GM21367 (cell line): Measurements from ENCODE around the gene SLC12A9.
"Not testable (repeated sequence)": the region's sequence is repeated elsewhere in the genome, so short reads cannot be mapped to it uniquely, and the experiment has no call there.

Experiments used
- ATAC-seq: cut with Tn5 transposase; IDR thresholded peaks from one replicate; pipeline ENCODE4 v1.9.1; 2021; ENCODE audit not compliant: unreplicated experiment

Gene SLC12A9

GRCh38 chr7:100825751-100826513 lies 26.6 kb upstream of the SLC12A9 start:
- no peak for ATAC-seq

DNA sequence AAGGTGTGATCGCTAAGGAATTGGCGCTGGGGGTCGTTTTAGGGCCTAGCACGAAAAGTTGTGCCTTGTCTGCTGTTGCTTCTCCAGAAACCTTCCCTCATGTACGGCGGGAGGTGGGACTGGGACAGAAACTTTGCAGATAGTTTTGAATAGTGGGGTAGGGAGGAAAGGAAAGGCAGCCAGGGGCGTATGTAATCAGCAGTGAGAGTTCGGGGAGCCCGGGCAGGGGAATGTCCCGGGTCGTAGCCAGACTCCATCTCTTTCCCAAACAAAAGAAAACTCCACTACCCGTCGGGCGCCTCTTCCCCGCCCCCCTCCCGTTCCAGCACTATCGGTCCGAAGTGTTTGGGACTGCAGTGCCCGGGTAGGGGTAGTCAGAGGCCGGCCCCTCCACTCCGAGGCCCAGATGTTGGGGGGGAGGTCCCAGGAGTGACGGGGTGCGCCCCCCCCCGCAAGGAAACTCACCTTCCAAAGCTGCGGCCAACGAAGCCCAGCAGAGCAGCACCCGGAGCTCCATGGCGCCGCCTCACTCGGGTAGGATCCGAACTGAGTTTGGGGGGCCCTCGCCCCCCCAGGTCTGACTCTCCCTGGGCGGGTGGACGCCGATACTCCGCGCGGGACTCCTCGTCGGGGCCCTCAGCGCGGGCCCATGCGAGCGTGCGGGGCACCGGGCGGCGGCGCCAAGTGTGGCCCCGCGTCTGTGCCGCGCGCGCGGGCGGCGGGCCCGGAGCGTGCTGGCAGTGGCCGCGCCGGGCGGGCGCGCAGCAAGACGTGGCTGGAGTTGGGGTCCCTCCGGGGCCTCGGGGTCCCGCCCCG lies 25.8 kb upstream of the SLC12A9 start:
- no peak for ATAC-seq

DNA sequence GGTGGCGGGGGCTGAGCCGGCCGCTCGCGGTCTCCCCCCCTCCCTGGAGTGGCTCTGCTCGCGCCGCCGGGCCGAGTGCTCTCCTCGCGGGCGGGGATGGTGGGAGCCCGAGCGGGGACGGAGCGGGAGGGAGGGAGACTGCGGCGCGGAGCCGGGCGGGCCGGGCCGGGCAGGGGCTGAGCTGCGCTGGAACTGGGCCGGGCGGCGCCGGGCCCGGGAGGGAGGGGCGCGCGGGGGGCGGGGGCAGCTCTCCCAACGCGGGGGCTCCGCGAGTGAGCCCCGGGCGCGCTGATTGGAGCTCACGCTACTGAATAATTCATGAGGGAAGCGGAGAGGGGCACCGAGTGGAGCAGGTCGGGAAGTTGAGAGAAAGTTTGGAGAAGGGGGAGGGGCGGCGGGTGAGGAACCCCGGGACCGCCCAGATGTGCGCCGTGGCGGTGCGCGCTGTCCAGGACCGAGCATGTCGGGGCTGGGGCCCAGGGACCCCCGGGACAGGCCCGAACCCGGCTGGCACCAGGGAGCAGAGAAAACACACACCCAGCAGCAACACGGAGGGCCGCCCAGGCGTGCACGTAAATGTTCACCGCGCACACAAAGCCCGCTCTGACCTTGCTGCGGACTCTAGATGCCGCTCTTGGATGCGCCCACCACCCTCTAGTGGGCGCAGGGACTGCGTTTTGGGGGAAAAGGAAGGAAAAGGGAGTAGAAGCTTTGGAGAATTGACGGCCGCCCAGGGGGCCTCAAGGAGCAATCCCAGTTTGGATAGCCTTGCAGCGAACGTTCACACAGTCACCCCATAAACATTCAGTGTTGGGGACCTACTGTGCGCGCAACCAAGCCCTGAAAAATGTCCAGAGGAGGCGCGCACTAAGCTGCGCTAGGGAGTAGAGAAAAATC lies 24.9 kb upstream of the SLC12A9 start, which contains the start of gene EPHB4:
Gene EPHB4, minus strand, starts transcription at position 194 of the 897 bp plus-strand sequence. CDS start 493 bp downstream, outside the sequence.
- no peak for ATAC-seq

- no peak for ATAC-seq
Observed at GRCh38 chr7:100829150-100829716, 23.3 kb upstream of the SLC12A9 start.

DNA sequence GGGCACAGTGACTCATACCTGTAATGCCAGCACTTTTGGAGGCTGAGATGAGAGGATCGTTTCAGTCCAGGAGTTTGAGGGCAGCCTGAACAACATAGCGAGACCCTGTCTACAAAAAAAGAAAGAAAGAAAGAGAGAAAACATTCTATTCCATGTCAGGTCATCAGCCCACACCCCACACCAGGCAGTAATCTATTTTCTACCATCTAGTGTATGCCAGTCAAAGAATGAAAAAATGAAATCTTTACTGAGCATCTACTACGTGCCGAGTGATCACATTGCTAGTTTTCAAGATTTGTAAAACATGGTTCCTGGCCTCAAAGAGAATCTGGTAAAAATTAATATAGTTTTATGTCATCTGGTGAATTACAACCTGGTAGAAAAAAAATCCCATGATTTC lies 22.1 kb upstream of the SLC12A9 start:
- ATAC-seq: no peak

GRCh38 chr7:100832281-100832633 lies 20.3 kb upstream of the SLC12A9 start:
- ATAC-seq: no peak

DNA sequence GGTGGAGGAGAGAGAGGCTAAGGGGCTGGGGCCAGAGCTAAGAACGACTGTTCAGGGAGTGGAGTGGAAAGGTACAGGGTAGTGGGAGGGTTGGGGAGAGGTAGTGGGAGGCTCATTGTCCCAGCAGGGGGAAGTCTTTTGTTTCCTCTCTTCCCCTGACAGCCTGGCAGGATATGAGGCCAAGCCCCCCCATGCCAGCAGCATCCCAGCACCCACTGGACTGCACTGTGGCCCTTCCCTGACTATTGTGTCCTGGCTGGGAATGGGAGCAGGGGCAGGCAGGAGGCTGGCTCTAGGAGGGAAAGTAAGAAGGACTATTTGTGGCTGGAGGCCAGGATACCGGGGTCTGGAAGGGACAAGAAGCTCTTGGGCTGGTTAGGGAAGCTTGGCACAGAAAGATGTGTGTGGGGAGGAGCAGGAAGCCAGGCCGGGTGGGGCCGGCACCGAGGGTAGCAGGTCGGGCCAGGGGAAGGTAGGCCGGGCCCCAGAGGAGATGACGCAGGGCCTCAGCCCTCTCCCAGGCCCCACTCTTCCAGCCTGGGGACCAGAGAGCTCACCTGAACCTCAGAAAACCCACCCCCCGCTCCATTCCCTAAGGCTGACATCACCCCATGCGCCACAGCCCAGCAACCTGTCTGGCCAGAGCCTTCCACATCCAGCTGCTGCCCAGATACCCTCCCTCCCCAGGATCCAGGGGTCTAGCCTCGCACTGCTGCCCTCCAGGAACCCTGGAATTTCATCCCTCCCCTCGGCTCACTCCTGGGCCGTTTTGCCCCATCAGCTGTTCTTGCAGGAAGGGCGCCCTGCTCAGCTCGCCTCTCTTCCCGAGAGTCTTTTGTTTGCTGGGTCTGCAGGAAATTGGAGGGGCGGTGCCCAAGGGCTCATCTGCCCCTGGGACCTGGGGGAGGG lies 16.4 kb upstream of the SLC12A9 start:
- ATAC-seq: no peak

- ATAC-seq: no peak
Observed at GRCh38 chr7:100836812-100837098, 15.8 kb upstream of the SLC12A9 start.

DNA sequence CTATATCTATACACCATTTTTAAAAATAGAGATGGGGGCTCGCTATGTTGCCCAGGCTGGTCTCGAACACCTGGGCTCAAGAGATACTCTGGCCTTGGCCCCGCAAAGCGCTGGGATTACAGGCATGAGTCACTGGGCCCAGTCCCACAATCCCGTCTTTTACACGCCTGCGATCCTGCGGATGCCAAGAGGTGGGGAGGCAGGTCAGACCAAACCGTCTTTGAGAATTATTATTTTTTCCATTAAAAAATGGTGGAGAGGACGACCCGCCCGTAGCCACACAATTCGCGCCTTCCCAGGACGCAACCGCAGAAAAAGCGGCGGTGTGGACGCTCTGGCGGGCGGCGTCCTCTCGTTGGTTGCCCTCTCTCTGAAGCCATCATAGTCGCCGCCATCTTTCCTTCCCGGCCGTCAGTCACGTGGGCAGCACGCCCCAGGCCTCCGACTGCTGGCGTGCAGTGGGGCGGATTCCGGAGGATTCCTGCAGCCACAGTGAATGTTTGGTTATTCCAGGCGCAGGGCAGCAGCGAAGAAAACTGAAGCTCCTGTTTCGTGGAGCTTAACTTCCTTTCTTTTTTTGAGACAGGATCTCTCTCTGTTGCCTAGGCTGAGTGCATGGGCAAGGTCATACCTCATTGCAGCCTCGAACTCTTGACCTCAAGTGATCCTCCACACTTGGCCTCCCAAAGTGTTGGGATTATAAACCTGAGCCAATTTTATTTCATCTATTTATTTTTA lies 15.2 kb upstream of the SLC12A9 start:
- no peak for ATAC-seq

- no peak for ATAC-seq
Observed at GRCh38 chr7:100839361-100839760, 13.2 kb upstream of the SLC12A9 start.

DNA sequence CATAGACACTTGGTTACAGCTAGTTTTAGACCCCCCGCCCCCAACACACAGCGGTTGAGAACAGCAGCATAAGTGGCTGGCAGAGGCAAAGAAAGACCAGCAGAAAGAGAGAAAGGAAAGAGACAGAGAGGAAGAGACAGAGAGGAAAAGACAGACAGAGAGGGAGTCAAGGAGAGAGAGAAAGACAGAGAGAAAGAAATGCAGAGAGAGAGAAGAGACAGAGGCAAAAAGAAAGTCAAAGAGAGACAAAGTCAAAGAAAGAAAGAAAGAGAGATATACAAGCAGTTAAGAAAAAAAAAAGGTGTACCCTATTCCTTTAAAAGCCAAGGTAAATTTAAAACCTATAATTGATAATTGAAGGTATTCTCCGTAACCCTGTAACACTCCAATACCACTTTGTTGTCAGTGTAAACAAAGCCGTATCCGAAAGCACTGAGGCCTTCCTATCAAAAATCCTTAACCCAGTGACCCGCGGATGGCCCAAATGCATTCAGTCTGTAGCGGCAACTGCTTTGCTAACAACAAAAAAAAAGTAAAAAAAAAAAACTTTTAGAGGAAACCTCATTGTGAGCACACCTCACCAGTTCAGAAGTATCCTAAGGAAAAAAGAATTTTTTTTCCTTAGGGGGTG lies 11.9 kb upstream of the SLC12A9 start:
- no peak for ATAC-seq

- no peak for ATAC-seq
Observed at GRCh38 chr7:100847360-100847759, 5.2 kb upstream of the SLC12A9 start.

GRCh38 chr7:100854146-100854895 lies 1.8 kb downstream of the SLC12A9 start:
- ATAC-seq: no peak

- ATAC-seq: not testable (repeated sequence)
Observed at GRCh38 chr7:100854899-100855298, 2.4 kb downstream of the SLC12A9 start.

DNA sequence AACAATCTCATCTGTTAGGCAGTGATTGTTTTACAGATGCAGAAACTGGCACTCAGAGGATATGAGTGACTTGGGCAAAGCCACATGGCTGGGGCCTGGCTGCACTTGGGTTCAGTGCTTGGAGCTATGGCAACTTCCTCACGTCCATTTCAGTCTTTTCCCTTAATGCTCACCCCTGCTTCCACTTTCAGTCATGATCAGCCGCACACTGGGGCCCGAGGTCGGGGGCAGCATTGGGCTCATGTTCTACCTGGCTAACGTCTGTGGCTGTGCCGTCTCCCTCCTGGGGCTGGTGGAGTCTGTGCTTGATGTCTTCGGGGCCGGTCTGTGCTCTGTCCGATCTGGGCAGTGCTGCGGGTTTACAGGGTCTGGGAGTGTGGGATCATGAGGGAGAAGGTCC lies 3.0 kb downstream of the SLC12A9 start:
- ATAC-seq: no peak

DNA sequence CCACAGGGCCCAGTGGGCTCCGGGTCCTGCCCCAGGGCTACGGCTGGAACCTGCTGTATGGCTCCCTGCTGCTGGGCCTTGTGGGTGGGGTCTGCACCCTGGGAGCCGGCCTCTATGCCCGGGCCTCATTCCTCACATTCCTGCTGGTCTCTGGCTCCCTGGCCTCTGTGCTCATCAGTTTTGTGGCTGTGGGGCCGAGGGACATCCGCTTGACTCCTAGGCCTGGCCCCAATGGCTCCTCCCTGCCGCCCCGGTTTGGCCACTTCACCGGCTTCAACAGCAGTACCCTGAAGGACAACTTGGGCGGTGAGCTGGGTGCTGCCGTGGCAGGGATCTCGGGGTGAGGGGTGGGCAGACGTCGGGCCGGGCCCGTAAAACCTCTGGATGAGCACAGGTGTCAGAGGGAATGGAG lies 4.4 kb downstream of the SLC12A9 start:
- ATAC-seq: no peak

DNA sequence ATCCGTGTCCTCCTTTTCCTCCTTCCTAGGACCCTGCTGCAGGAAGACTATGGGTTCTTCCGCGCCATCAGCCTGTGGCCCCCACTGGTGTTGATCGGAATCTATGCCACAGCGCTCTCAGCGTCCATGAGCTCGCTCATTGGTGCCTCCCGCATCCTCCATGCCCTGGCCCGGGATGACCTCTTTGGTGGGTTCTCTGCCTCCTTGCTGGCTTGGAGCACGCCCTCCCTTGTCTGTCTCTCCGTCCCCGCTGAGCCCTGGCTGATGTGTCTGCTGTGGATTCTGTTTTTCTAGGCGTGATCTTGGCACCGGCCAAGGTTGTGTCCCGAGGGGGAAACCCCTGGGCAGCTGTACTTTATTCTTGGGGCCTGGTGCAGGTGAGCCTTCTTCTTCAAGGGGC lies 7.3 kb downstream of the SLC12A9 start:
- ATAC-seq: no peak
